ENCODE measurements around the gene DHRS7B. TPM values are rescaled to one million over a fixed set of nuclear protein-coding genes. Genes with fewer than 3 reads are reported as not detected.
"Not testable (repeated sequence)": the region's sequence is repeated elsewhere in the genome, so short reads cannot be mapped to it uniquely, and the experiment has no call there.

Gene DHRS7B
- total RNA-seq, 1 donor from 2014 or later = 11.8 TPM

DNA sequence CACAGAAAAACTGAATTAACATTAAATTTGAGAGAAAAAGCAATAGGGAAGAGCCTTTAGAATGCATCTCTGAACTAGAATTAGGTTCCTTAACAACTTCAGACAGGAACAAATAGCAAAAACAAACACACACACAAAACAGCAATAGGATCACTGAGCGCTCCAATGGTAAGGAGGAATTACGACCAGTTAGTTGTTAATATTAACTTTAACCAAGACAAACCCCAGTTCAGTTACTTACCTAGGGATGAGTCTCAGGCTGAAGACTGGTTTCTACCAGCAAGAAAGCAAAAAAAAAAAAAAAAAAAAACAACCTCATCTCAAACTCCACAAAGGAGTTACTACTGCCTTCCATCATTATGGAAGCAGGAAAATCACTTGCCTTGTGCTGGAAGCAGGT lies 14.6 kb downstream of the DHRS7B start:
- TF ChIP-seq, protein P1, sequence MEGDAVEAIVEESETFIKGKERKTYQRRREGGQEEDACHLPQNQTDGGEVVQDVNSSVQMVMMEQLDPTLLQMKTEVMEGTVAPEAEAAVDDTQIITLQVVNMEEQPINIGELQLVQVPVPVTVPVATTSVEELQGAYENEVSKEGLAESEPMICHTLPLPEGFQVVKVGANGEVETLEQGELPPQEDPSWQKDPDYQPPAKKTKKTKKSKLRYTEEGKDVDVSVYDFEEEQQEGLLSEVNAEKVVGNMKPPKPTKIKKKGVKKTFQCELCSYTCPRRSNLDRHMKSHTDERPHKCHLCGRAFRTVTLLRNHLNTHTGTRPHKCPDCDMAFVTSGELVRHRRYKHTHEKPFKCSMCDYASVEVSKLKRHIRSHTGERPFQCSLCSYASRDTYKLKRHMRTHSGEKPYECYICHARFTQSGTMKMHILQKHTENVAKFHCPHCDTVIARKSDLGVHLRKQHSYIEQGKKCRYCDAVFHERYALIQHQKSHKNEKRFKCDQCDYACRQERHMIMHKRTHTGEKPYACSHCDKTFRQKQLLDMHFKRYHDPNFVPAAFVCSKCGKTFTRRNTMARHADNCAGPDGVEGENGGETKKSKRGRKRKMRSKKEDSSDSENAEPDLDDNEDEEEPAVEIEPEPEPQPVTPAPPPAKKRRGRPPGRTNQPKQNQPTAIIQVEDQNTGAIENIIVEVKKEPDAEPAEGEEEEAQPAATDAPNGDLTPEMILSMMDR (IDR thresholded peaks at IDR 0.05) = no peak
- CTCF ChIA-PET = no interaction called here
- DNase-seq (no peak), ATAC-seq (ENCODE audit: low read depth) (no peak)
- Mint-ChIP-seq H3K4me1 (peaks cover 26% of the 10 kb centered on the region), H3K36me3 (ENCODE audit: low read depth) (peaks cover 5% of the 10 kb centered on the region), H3K27me3 (no peaks in the 10 kb centered on the region), H3K27ac (peak overlapping the region; percentile 47), H3K9me3 (no peaks in the 10 kb centered on the region), H3K4me3 (peak overlapping the region; percentile 6)
- intact Hi-C loops (cut with micrococcal nuclease) = no loop called here
- POLR2A ChIA-PET = no interaction called here

DNA sequence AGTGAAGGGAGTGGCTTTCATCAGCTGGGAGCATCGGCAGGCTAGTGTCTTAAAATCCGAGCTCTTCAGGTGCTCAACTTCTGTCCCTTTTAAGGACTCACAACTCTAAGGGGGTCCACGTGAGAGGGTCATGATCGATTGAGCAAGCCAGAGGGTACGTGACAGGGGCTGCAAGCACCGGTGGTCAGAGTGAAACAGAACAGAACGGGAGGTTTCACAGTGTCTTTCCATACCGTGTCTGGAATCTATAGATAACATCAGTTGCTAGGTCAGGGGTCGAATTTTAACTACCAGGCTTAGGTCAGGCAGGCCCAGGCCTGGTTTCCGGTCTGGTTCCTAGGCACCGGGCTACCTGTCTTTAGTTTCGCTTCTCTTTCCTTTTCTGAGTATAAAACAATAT lies 15.3 kb downstream of the DHRS7B start:
- CTCF ChIA-PET; intact Hi-C loops (cut with micrococcal nuclease); H3K27me3 Mint-ChIP-seq; ATAC-seq (ENCODE audit: low read depth); POLR2A ChIA-PET; H3K27ac Mint-ChIP-seq; H3K9me3 Mint-ChIP-seq; DNase-seq: not testable (repeated sequence)
- Mint-ChIP-seq H3K36me3 (ENCODE audit: low read depth) (peaks cover 12% of the 10 kb centered on the region), H3K4me1 (peaks cover 26% of the 10 kb centered on the region), H3K4me3 (peak overlapping the region; percentile 24)

DNA sequence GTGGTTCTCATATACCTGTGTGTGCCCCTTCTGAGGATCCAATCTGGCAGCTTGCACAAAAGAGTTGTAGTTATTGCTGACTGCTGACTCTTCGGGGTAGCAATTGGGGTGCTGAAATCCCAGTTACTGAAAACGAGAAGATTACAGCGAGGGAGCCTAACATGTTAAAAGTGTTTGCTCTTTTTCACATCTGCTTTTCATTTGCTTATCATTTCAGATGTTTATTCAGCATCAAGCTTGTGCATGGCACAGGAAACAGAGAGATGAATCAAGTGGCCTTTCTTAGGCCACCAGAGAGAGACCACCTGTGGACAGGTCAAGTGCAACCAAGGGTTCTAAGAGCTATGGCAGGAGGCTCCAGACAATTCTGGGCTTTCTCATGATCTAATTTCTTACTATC lies 16.9 kb downstream of the DHRS7B start:
- no peak overlapping the region for H3K4me3 Mint-ChIP-seq
- POLR2A ChIA-PET = interaction anchor here (0.6 kb wide), 2 partner anchors 101 to 133 kb away, joined by 3 to 5 read pairs; partner anchors contain the start of gene USP22

DNA sequence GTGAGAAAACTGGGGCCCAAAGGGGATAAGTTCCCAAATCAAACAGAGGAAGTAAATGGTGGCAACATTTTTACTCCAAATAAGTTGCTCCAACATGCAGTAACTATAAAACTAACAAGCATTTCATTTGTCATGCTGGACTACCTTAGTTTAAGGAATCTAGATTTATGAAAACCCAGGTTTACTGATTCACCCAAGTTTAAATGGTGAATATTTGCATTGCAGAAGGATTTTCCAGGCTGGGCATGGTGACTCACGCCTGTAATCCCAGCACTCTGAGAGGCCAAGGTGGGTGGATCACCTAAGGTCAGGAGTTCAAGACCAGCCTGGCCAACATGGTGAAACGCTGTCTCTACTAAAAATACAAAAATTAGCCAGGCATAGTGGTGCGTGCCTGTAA lies 17.5 kb downstream of the DHRS7B start:
- H3K36me3 Mint-ChIP-seq (ENCODE audit: low read depth) = peaks cover 24% of the 10 kb centered on the region
- H3K9me3 Mint-ChIP-seq; DNase-seq; H3K27me3 Mint-ChIP-seq; H3K4me3 Mint-ChIP-seq; CTCF ChIA-PET; ATAC-seq (ENCODE audit: low read depth); intact Hi-C loops (cut with micrococcal nuclease); H3K27ac Mint-ChIP-seq: not testable (repeated sequence)
- peaks cover 33% of the 10 kb centered on the region for H3K4me1 Mint-ChIP-seq
- POLR2A ChIA-PET = interaction anchor here (0.6 kb wide), 1 partner anchor 101 kb away, joined by 5 read pairs; the partner anchor contains the start of gene USP22

More for the DNA sequence above, 16.9 kb downstream of the DHRS7B start:
- Mint-ChIP-seq H3K9me3 (peaks cover 2% of the 10 kb centered on the region), H3K27ac (no peak overlapping the region), H3K4me1 (peaks cover 27% of the 10 kb centered on the region), H3K36me3 (ENCODE audit: low read depth) (peaks cover 20% of the 10 kb centered on the region), H3K27me3 (no peaks in the 10 kb centered on the region)
- no peak for ATAC-seq (ENCODE audit: low read depth)
- intact Hi-C loops (cut with micrococcal nuclease) = no loop called here
- CTCF ChIA-PET = no interaction called here
- TF ChIP-seq, protein P1 (IDR thresholded peaks at IDR 0.05) = no peak
- no peak for DNase-seq

DNA sequence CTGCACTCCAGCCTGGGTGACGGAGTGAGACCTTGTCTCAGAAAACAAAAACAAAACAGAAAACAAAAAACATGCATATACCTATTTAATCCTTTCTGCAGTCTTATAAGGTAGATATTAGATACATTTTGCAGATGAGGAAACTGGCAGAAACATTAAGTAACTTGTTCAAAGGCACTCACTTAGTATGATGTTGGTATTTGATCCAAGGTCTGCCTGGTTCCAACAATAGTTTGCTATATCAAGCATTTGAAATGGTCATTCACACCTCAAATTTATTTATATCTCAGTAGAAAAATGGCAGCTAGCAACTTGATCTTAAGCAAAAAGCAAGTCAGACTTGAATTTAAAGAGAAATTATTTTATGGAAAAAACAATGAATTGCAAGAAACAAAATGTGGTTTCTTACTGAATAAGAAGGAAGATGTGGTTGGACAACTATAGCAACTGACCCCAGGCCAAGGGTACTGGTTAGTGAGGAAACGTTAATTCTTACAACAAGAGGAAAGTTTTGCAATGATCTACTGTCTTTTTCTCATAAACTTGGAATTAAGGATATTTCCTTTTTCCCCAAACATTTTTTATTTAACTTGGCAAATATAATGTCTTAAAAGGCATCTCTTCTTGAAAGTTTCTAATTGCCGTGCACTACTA lies 19.7 kb downstream of the DHRS7B start:
- H3K4me1 Mint-ChIP-seq = peaks cover 22% of the 10 kb centered on the region
- no peak overlapping the region for H3K27ac Mint-ChIP-seq
- CTCF ChIA-PET = no interaction called here
- peaks cover 7% of the 10 kb centered on the region for H3K9me3 Mint-ChIP-seq
- H3K27me3 Mint-ChIP-seq = no peaks in the 10 kb centered on the region
- POLR2A ChIA-PET = interaction anchor here (0.5 kb wide), 1 partner anchor 123 kb away, joined by 5 read pairs; no protein-coding TSS in a partner anchor
- peaks cover 27% of the 10 kb centered on the region for H3K36me3 Mint-ChIP-seq (ENCODE audit: low read depth)
- TF ChIP-seq, protein P1 (IDR thresholded peaks at IDR 0.05) = no peak
- no peak overlapping the region for H3K4me3 Mint-ChIP-seq
- no peak for ATAC-seq (ENCODE audit: low read depth)
- DNase-seq = no peak
- intact Hi-C loops (cut with micrococcal nuclease) = no loop called here

- Mint-ChIP-seq H3K27ac (no peak overlapping the region), H3K27me3 (no peaks in the 10 kb centered on the region), H3K36me3 (ENCODE audit: low read depth) (peaks cover 23% of the 10 kb centered on the region), H3K9me3 (peaks cover 13% of the 10 kb centered on the region), H3K4me1 (peaks cover 13% of the 10 kb centered on the region), H3K4me3 (no peak overlapping the region)
- DNase-seq (no peak), ATAC-seq (ENCODE audit: low read depth) (no peak)
- ChIA-PET CTCF (no interaction called here), POLR2A (no interaction called here)
- intact Hi-C loops (cut with micrococcal nuclease) = loop anchor here (2.0 kb wide), 1 partner anchor 23 kb away; the partner anchor contains the start of gene DHRS7B
- TF ChIP-seq, protein P1 (IDR thresholded peaks at IDR 0.05) = no peak
Measured at GRCh38 chr17:21149621-21150020, 22.9 kb downstream of the DHRS7B start.
